ENCODE results near the gene SSRP1.

DNA sequence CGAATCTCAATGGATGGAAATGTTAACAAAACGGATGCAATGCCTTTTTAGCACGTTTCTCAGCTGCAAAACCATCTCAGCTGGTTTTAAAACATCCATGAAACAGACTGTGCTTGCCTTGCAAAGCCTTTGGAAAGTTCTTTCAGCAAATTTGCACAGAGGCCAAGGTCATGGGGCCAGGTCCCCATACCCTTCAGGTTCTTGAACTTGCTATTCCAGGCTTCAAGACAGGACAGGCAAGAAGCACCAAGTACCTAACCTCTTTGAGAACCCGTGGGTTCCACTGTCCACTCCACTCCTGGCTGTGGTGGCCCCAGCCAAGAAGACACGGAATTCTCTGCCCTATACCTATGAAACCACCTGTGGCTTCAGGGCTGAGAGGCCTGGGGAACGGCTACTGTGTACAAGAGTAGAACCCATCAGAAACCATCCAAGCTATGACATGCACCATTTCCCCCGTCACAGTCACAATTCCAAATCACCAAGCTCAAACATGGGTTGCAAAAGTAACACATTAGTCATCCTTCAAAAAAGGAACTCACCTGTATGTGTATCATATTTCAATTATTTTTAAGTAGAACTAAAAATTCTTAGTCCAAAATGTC is 27.9 kb downstream of the SSRP1 start:
- TF ChIP-seq, protein P1, sequence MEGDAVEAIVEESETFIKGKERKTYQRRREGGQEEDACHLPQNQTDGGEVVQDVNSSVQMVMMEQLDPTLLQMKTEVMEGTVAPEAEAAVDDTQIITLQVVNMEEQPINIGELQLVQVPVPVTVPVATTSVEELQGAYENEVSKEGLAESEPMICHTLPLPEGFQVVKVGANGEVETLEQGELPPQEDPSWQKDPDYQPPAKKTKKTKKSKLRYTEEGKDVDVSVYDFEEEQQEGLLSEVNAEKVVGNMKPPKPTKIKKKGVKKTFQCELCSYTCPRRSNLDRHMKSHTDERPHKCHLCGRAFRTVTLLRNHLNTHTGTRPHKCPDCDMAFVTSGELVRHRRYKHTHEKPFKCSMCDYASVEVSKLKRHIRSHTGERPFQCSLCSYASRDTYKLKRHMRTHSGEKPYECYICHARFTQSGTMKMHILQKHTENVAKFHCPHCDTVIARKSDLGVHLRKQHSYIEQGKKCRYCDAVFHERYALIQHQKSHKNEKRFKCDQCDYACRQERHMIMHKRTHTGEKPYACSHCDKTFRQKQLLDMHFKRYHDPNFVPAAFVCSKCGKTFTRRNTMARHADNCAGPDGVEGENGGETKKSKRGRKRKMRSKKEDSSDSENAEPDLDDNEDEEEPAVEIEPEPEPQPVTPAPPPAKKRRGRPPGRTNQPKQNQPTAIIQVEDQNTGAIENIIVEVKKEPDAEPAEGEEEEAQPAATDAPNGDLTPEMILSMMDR (IDR thresholded peaks at IDR 0.05; ENCODE audit: insufficient read depth, low read depth, low read length): no peak
- no peak for TF ChIP-seq EZH2 (IDR thresholded peaks at IDR 0.05; ENCODE audit: insufficient read depth, low read length)
